ENCODE results near the gene EMID1. TPM values are rescaled to one million over a fixed set of nuclear protein-coding genes. Genes with fewer than 3 reads are reported as not detected.

The EMID1 gene
- total RNA-seq, 1 experiment from 2014 or later = 5.4 TPM

GRCh38 chr22:29201782-29202181, 3.9 kb upstream of the EMID1 start:
- H3K18ac ChIP-seq (ENCODE audit: insufficient read length, low read depth, low read length) = no peak overlapping the region
- H2BK5ac ChIP-seq (ENCODE audit: insufficient read length, low read length) = no peak overlapping the region
- no peak overlapping the region for H2AFZ ChIP-seq (ENCODE audit: low read length)
- no peaks in the 10 kb centered on the region; a peak in 1 of 5 replicates for H3K9me3 Mint-ChIP-seq
- H2BK15ac ChIP-seq (ENCODE audit: low read depth, low read length) = no peak overlapping the region
- no peaks in the 10 kb centered on the region for H3K27me3 ChIP-seq (ENCODE audit: insufficient read depth, low read length)
- no peak overlapping the region for H3K27ac Mint-ChIP-seq
- no CpG with 5 or more reads among the region's 7 CpGs for WGBS (ENCODE audit: extremely low coverage, insufficient read length, low lambda C conversion rate)
- no peaks in the 10 kb centered on the region for H3K9me3 ChIP-seq (ENCODE audit: control insufficient read depth, low read depth, low read length)
- H3K79me2 ChIP-seq (ENCODE audit: insufficient read depth, low read length) = no peaks in the 10 kb centered on the region
- no peak overlapping the region for H2BK120ac ChIP-seq (ENCODE audit: low read depth, low read length, poor library complexity, severe bottlenecking)
- no peak overlapping the region for H3K56ac ChIP-seq (ENCODE audit: insufficient read length, low read depth, low read length)
- H3K4ac ChIP-seq (ENCODE audit: low read depth, low read length) = no peak overlapping the region
- DNase-seq = no peak
- H4K8ac ChIP-seq (replicated peaks; ENCODE audit: insufficient read length, low read depth, low read length) = no peak overlapping the region
- H3K79me1 ChIP-seq (ENCODE audit: insufficient read depth, low read depth, low read length, poor library complexity, severe bottlenecking) = no peaks in the 10 kb centered on the region
- no peak overlapping the region for H3T11ph ChIP-seq (ENCODE audit: low read length)
- H3K4me3 Mint-ChIP-seq = no peak overlapping the region
- H4K5ac ChIP-seq (ENCODE audit: insufficient read length, low read depth, low read length) = no peak overlapping the region
- no peak overlapping the region for H2BK12ac ChIP-seq (ENCODE audit: insufficient read length, low read depth, low read length)
- no peak overlapping the region for H2AK5ac ChIP-seq (ENCODE audit: insufficient read length, low read length)
- H3K14ac ChIP-seq (ENCODE audit: insufficient read depth, low read length) = no peak overlapping the region
- H3K4me1 Mint-ChIP-seq = peaks cover 15 to 18% of the 10 kb centered on the region in 2 experiments
- H4K20me1 ChIP-seq (ENCODE audit: control insufficient read depth, insufficient read depth, insufficient read length) = no peaks in the 10 kb centered on the region
- no peak overlapping the region for H3K27ac ChIP-seq (ENCODE audit: insufficient read length, low read depth, low read length)
- peaks cover 21% of the 10 kb centered on the region for H3K27me3 Mint-ChIP-seq (ENCODE audit: low read depth)
- H3K23me2 ChIP-seq (ENCODE audit: insufficient read length, low read depth, low read length, poor library complexity, severe bottlenecking) = peaks cover 4% of the 10 kb centered on the region
- no peak overlapping the region for H4K91ac ChIP-seq (ENCODE audit: insufficient read length, low read depth, low read length)
- H3K4me1 ChIP-seq (ENCODE audit: insufficient read depth, low read length) = no peaks in the 10 kb centered on the region
- no peak overlapping the region for H3K23ac ChIP-seq (ENCODE audit: insufficient read length, low read depth, low read length)
- no peak overlapping the region for H3K4me2 ChIP-seq (ENCODE audit: insufficient read depth, insufficient read length, low read length)
- no peaks in the 10 kb centered on the region; a peak in 1 of 7 replicates for H3K36me3 Mint-ChIP-seq (ENCODE audit: insufficient read depth in 1 of 3, low read depth in 3 of 3)
- TF ChIP-seq, protein P1, sequence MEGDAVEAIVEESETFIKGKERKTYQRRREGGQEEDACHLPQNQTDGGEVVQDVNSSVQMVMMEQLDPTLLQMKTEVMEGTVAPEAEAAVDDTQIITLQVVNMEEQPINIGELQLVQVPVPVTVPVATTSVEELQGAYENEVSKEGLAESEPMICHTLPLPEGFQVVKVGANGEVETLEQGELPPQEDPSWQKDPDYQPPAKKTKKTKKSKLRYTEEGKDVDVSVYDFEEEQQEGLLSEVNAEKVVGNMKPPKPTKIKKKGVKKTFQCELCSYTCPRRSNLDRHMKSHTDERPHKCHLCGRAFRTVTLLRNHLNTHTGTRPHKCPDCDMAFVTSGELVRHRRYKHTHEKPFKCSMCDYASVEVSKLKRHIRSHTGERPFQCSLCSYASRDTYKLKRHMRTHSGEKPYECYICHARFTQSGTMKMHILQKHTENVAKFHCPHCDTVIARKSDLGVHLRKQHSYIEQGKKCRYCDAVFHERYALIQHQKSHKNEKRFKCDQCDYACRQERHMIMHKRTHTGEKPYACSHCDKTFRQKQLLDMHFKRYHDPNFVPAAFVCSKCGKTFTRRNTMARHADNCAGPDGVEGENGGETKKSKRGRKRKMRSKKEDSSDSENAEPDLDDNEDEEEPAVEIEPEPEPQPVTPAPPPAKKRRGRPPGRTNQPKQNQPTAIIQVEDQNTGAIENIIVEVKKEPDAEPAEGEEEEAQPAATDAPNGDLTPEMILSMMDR (conservative IDR thresholded peaks at IDR 0.05) = no peak
- H3K9ac ChIP-seq (ENCODE audit: extremely low read depth, insufficient read length, low read length) = no peak overlapping the region
- H2BK20ac ChIP-seq (ENCODE audit: low read depth, low read length, poor library complexity, severe bottlenecking) = no peak overlapping the region

Measured in H9 (cell line).